GM12878 (cell line): ENCODE results near the gene ZNF689. TPM values are rescaled to one million over a fixed set of nuclear protein-coding genes. Genes with fewer than 3 reads are reported as not detected.
A peak's percentile ranks its signal among the peaks of the same experiment; 100 is the strongest.

Source experiments
- ATF2 ChIP-seq: IDR thresholded peaks from 2 replicates; pipeline ENCODE4 v1.6.1; 2012; ENCODE audit warnings: low read length, inconsistent platforms
- CEBPZ ChIP-seq: fragments of 150-350 bp; IDR thresholded peaks from 2 replicates; pipeline ENCODE4 v1.6.1; 2016; ENCODE audit warnings: low read depth, low read length
- E2F8 ChIP-seq: fragments of 450-650 bp; IDR thresholded peaks from 2 replicates; pipeline ENCODE4 v1.6.1; 2018; ENCODE audit warnings: mild to moderate bottlenecking, low read depth, moderate library complexity; ENCODE audit not compliant: partially characterized antibody
- ELK1 ChIP-seq: IDR thresholded peaks from 2 replicates; pipeline ENCODE4 v1.6.1; 2012; ENCODE audit warnings: low read depth, low read length, improper control_type of control experiment
- FOXM1 ChIP-seq: IDR thresholded peaks from 2 replicates; pipeline ENCODE4 v1.6.1; 2012; ENCODE audit warnings: low read depth, mild to moderate bottlenecking, inconsistent platforms, low read length, moderate library complexity
- HSF1 ChIP-seq: fragments of 150-350 bp; IDR thresholded peaks from 2 replicates; pipeline ENCODE4 v1.6.1; 2014; ENCODE audit warnings: mild to moderate bottlenecking, low read depth, low read length
- IKZF2 ChIP-seq, 2 experiments: fragments of 450-650 bp; IDR thresholded peaks; 2 replicates each; pipeline ENCODE4 v1.6.1; 2017; ENCODE audit warnings: mild to moderate bottlenecking in 2 of 2, moderate library complexity in 2 of 2
- MEF2B ChIP-seq: fragments of 450-650 bp; IDR thresholded peaks from 2 replicates; pipeline ENCODE4 v1.6.1; 2018; ENCODE audit warnings: mild to moderate bottlenecking, moderate library complexity; ENCODE audit not compliant: partially characterized antibody, poor library complexity, severe bottlenecking
- RFX5 ChIP-seq: IDR thresholded peaks from 2 replicates; pipeline ENCODE4 v1.6.1; 2011; ENCODE audit warnings: low read depth, low read length, improper control_type of control experiment
- STAT3 ChIP-seq: IDR thresholded peaks from 2 replicates; pipeline ENCODE4 v1.6.1; 2011; ENCODE audit warnings: low read depth, low read length, improper control_type of control experiment
- ZBTB11 ChIP-seq: fragments of 450-650 bp; formaldehyde crosslinking; IDR thresholded peaks from 2 replicates; pipeline ENCODE4 v1.5.0; 2022; ENCODE audit warnings: mild to moderate bottlenecking, missing genetic modification characterization
- ZNF274 ChIP-seq: IDR thresholded peaks from one replicate; pipeline ENCODE4 v1.8.0; 2011; ENCODE audit not compliant: insufficient read length, insufficient read depth
- ZZZ3 ChIP-seq: IDR thresholded peaks from 2 replicates; pipeline ENCODE4 v1.6.1; 2011; ENCODE audit warnings: low read depth; ENCODE audit not compliant: control insufficient read depth, insufficient read length
- polyA plus RNA-seq, 11 experiments: library from polyadenylated mRNA; depleted of rRNA in 4 of 11; unstranded in 6 of 11; stranded (reverse) in 5 of 11; fragments of >200 nt; fragmentation: Nextera tagmentation in 4 of 11; fragmentation: Illumina TruSeq in 1 of 11; extraction: Ambion mirVana in 4 of 11; extraction: Trizol in 1 of 11; gene quantifications; 1 replicate in 1 of 11; 2 replicates in 10 of 11; pipeline versions ENCODE4 v1.2.1 to v1.2.3, GENCODE V29; 2011 to 2016; ENCODE audit warnings: inconsistent platforms in 2 of 11, missing spikeins in 2 of 11, low read depth in 1 of 11
- total RNA-seq, 4 experiments: library from RNA; depleted of rRNA in 3 of 4; stranded (reverse); fragments of >200 nt in 3 of 4; fragmentation: Illumina TruSeq in 1 of 4; extraction: Trizol in 1 of 4; gene quantifications; 2 replicates each; pipeline versions ENCODE4 v1.2.1 to v1.2.3, GENCODE V29; 2013 to 2021

The ZNF689 gene
- total and polyA plus RNA-seq, 10 of the 15 experiments (the other 5 are each of a cell fraction or from before 2014, with no cell fraction given): 4.7 to 13.2 (median 8.5) TPM

- TF ChIP-seq E2F8 (peak; percentile 81), ZBTB11 (CRISPR knock-in tag) (no peak), ZNF274 (no peak), HSF1 (no peak), FOXM1 (peak; percentile 71; the same call in 1 of the 2 replicates), RFX5 (no peak), CEBPZ (no peak), ATF2 (no peak; the same call in 1 of the 2 replicates), MEF2B (no peak), STAT3 (no peak), ZZZ3 (no peak), ELK1 (0 out of 2 replicates have a peak, but pooled peaks have one; percentile 29), IKZF2 (IDR thresholded peaks at IDR 0.05) (no peak; a peak in 1 of 4 replicates)
Measured at GRCh38 chr16:30571445-30572322, 38.5 kb downstream of the ZNF689 start, which contains the start of gene ZNF688 (continued).
